ENCODE results near the gene FYB1. TPM values are rescaled to one million over a fixed set of nuclear protein-coding genes. Genes with fewer than 3 reads are reported as not detected.

Gene FYB1
- polyA plus RNA-seq, 1 experiment: 0.01 TPM

DNA sequence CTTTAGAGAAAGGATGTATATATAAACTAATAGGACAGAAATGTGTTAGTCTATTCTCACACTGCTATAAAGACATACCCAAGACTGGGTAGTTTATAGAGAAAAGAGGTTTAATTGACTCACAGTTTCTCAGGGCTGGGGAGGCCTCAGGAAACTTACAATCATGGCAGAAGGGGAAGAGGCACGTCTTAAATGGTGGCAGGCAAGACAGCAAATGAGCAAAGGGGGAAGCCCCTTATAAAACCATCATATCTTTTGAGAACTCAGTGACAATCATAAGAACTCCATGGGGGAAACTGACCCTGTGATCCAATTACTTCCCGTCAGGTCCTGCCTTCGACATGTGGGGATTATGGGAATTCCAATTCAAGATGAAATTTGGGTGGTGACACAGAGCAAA lies 136.4 kb downstream of the FYB1 start:
- ChIA-PET POLR2A (no interaction called here), CTCF (no interaction called here)
- Histone ChIP-seq H3K27ac (ENCODE audit: low read depth, low read length) (no peak overlapping the region), H3K4me3 (ENCODE audit: low read depth, low read length) (no peak overlapping the region), H3K27me3 (ENCODE audit: control insufficient read depth, insufficient read depth, low read length) (no peaks in the 10 kb centered on the region), H3K9me3 (ENCODE audit: control insufficient read depth, insufficient read depth, low read length) (peaks cover 4% of the 10 kb centered on the region; the same call in 1 of the 2 replicates)
- TF ChIP-seq, protein P1, sequence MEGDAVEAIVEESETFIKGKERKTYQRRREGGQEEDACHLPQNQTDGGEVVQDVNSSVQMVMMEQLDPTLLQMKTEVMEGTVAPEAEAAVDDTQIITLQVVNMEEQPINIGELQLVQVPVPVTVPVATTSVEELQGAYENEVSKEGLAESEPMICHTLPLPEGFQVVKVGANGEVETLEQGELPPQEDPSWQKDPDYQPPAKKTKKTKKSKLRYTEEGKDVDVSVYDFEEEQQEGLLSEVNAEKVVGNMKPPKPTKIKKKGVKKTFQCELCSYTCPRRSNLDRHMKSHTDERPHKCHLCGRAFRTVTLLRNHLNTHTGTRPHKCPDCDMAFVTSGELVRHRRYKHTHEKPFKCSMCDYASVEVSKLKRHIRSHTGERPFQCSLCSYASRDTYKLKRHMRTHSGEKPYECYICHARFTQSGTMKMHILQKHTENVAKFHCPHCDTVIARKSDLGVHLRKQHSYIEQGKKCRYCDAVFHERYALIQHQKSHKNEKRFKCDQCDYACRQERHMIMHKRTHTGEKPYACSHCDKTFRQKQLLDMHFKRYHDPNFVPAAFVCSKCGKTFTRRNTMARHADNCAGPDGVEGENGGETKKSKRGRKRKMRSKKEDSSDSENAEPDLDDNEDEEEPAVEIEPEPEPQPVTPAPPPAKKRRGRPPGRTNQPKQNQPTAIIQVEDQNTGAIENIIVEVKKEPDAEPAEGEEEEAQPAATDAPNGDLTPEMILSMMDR (IDR thresholded peaks at IDR 0.05; ENCODE audit: low read depth, low read length): no peak
- DNase-seq (ENCODE audit: low read depth, low spot score): no peak

DNA sequence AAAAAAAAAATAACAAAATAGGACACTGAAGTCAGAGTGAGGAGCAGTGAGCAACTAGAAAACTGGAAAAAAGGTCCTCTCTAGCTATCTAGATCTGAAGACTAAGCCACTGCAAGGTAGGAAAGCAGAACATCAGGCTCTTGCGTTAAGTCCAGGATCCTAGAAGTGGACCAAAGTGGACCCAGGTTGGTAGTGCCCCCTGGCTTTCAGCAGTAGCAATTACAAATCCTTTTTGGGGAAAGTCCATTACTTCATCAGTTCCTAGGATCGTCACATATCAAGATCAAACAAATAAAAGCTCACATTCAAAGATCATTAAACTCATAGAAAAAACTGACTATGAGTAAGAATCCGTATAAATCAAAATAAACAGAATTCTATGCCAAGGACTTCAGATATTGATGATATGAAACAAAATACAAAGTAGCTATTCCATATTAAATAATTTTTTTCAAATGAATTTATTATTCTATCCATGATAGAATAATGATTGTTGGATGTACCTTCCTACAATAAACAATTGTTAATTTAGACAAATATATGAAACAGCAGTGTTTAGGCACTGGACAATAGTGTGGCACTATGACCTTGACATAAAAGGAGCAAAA lies 138.7 kb downstream of the FYB1 start:
- Histone ChIP-seq H3K4me3 (ENCODE audit: low read depth, low read length) (no peak overlapping the region), H3K27ac (ENCODE audit: low read depth, low read length) (no peak overlapping the region), H3K9me3 (ENCODE audit: control insufficient read depth, insufficient read depth, low read length) (no peaks in the 10 kb centered on the region), H3K27me3 (ENCODE audit: control insufficient read depth, insufficient read depth, low read length) (no peaks in the 10 kb centered on the region)
- peak; percentile 47 for DNase-seq (ENCODE audit: low read depth, low spot score)
- ChIA-PET POLR2A (interaction anchor here (0.6 kb wide), 2 partner anchors 20 to 316 kb away, joined by 3 read pairs; no protein-coding TSS in a partner anchor), CTCF (interaction anchor here (0.6 to 2.8 kb wide), 59 partner anchors 9 to 698 kb away, joined by 3 to 55 read pairs (median 4); no protein-coding TSS in a partner anchor)
- TF ChIP-seq, protein P1 (IDR thresholded peaks at IDR 0.05; ENCODE audit: low read depth, low read length): peak; percentile 84

DNA sequence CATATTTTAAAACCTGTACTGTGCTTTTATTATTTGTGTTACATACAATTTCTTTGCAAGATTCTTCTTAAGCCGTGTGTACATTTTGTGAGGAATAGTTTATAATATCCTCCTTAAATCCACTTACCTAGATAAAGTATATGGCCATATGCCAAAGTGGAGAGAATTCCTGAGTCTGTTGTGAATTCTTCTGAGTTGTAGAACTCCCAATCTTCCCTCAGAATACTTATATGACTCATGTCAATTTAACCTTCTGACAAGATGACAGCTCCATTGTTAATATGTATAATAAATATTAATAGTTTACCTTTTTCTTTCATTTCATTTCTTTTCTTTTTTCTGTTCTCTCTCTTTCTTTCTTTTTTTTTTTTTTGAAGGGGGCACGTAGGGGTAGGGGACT lies 139.2 kb downstream of the FYB1 start:
- ChIA-PET POLR2A (interaction anchor here (0.6 kb wide), 2 partner anchors 20 to 315 kb away, joined by 3 read pairs; no protein-coding TSS in a partner anchor), CTCF (interaction anchor here (0.6 to 2.8 kb wide), 41 partner anchors 8 to 1762 kb away, joined by 3 to 55 read pairs (median 4); no protein-coding TSS in a partner anchor)
- no peaks in the 10 kb centered on the region for H3K9me3 ChIP-seq (ENCODE audit: control insufficient read depth, insufficient read depth, low read length)
- DNase-seq (ENCODE audit: low read depth, low spot score): no peak
- H3K4me3 ChIP-seq (ENCODE audit: low read depth, low read length): no peak overlapping the region
- no peaks in the 10 kb centered on the region for H3K27me3 ChIP-seq (ENCODE audit: control insufficient read depth, insufficient read depth, low read length)
- TF ChIP-seq, protein P1 (IDR thresholded peaks at IDR 0.05; ENCODE audit: low read depth, low read length): no peak
- no peak overlapping the region for H3K27ac ChIP-seq (ENCODE audit: low read depth, low read length)

DNA sequence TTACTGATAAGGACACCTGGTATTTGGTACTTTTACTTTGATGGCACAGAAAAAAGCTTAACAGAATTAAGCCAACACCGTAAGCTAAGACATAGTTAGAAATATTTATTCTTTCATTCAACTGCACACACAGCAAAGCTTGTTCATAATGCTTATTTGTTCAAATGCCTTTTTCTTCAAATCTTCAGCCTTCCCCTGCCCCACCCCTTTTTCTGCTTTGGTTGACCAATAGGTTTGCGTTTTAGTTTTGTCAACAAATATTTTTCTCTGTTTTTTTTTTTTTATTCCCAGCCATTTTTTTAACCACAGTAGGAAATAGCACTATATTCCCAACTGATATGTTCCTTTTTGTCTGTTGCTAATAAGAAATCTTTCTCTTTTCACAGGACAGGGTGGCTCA lies 140.2 kb downstream of the FYB1 start:
- ChIA-PET CTCF (interaction anchor here (0.5 to 2.7 kb wide), 5 partner anchors 36 to 204 kb away, joined by 3 to 16 read pairs (median 11); no protein-coding TSS in a partner anchor), POLR2A (interaction anchor here (0.7 kb wide), 1 partner anchor 133 kb away, joined by 3 read pairs; no protein-coding TSS in a partner anchor)
- H3K27me3 ChIP-seq (ENCODE audit: control insufficient read depth, insufficient read depth, low read length): no peaks in the 10 kb centered on the region
- H3K4me3 ChIP-seq (ENCODE audit: low read depth, low read length): no peak overlapping the region
- no peak for DNase-seq (ENCODE audit: low read depth, low spot score)
- no peak overlapping the region for H3K27ac ChIP-seq (ENCODE audit: low read depth, low read length)
- TF ChIP-seq, protein P1 (IDR thresholded peaks at IDR 0.05; ENCODE audit: low read depth, low read length): no peak
- H3K9me3 ChIP-seq (ENCODE audit: control insufficient read depth, insufficient read depth, low read length): no peaks in the 10 kb centered on the region

All from AG04450 (cell line).